D721Med (cell line): Measurements from ENCODE around the gene OR10A2.

Experiments used
- DNase-seq: peaks from one replicate; pipeline ENCODE4 v3.0.0; 2011; ENCODE audit warnings: low spot score; ENCODE audit not compliant: insufficient read length
- FAIRE-seq: peaks from 2 replicates; lab custom pipeline; 2011; peaks lifted over from hg19 to GRCh38; lab: Jason Lieb, UNC
- CTCF ChIP-seq: IDR thresholded peaks from 2 replicates; pipeline ENCODE4 v1.5.1; 2012; ENCODE audit warnings: mild to moderate bottlenecking, control low read depth; ENCODE audit not compliant: insufficient read depth; ENCODE audit errors: missing control alignments

Gene OR10A2

GRCh38 chr11:6862961-6863360, at the start of gene OR10A2:
TSS of gene OR10A2 (plus strand) at chr11:6863057. CDS start at chr11:6869755, 6,698 bp downstream.
- TF ChIP-seq CTCF, result no peak
- no peak for DNase-seq
- no peak for FAIRE-seq

- DNase-seq, result no peak
- TF ChIP-seq CTCF, result no peak
- no peak for FAIRE-seq
Observed at GRCh38 chr11:6813656-6814055, 49.2 kb upstream of the OR10A2 start.

GRCh38 chr11:6817694-6818093, 45.2 kb upstream of the OR10A2 start:
- FAIRE-seq (no peak), DNase-seq (no peak)
- TF ChIP-seq CTCF, result no peak

- no peak for FAIRE-seq
- no peak for TF ChIP-seq CTCF
- no peak for DNase-seq
Observed at GRCh38 chr11:6818967-6819366, 43.9 kb upstream of the OR10A2 start.

GRCh38 chr11:6824136-6824823, 38.6 kb upstream of the OR10A2 start:
- DNase-seq, result no peak
- TF ChIP-seq CTCF, result no peak
- no peak for FAIRE-seq

GRCh38 chr11:6825231-6825744, 37.6 kb upstream of the OR10A2 start:
- no peak for FAIRE-seq
- DNase-seq, result no peak
- TF ChIP-seq CTCF, result no peak

- no peak for FAIRE-seq
- no peak for TF ChIP-seq CTCF
Observed at GRCh38 chr11:6828103-6828502, 34.8 kb upstream of the OR10A2 start.

More at GRCh38 chr11:6828103-6828502, 34.8 kb upstream of the OR10A2 start:
- DNase-seq, result no peak
